Measurements from ENCODE around the gene METTL27.
"Not testable (repeated sequence)": the region's sequence is repeated elsewhere in the genome, so short reads cannot be mapped to it uniquely, and the experiment has no call there.

METTL27 gene

DNA sequence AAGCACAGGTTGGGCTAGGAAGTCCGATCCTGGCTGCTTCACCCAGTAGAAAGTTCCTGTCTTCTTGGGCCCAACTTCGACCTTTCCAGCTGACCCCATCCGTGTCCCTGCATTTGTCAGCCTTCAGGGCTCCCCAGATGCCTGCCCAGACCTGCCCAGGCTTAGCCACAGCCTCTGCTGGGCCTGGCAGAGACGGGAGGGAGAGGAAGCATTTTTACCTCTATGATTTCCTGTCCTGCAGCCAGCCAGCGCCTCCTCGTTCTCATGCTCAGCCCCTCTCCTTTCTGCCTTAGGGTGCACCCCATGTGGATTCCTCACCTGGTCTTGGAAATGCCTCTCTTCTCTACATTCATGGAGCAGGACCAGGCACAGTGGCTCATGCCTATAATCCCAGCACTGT lies 3.7 kb downstream of the METTL27 start:
- TF ChIP-seq, protein P1, sequence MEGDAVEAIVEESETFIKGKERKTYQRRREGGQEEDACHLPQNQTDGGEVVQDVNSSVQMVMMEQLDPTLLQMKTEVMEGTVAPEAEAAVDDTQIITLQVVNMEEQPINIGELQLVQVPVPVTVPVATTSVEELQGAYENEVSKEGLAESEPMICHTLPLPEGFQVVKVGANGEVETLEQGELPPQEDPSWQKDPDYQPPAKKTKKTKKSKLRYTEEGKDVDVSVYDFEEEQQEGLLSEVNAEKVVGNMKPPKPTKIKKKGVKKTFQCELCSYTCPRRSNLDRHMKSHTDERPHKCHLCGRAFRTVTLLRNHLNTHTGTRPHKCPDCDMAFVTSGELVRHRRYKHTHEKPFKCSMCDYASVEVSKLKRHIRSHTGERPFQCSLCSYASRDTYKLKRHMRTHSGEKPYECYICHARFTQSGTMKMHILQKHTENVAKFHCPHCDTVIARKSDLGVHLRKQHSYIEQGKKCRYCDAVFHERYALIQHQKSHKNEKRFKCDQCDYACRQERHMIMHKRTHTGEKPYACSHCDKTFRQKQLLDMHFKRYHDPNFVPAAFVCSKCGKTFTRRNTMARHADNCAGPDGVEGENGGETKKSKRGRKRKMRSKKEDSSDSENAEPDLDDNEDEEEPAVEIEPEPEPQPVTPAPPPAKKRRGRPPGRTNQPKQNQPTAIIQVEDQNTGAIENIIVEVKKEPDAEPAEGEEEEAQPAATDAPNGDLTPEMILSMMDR (conservative IDR thresholded peaks at IDR 0.05; ENCODE audit: control insufficient read depth, insufficient read depth, low read depth, low read length), result no peak
- no peak overlapping the region for H3K4me3 ChIP-seq (ENCODE audit: control insufficient read depth, low read depth, low read length)
- DNase-seq (ENCODE audit: low read depth), result no peak

DNA sequence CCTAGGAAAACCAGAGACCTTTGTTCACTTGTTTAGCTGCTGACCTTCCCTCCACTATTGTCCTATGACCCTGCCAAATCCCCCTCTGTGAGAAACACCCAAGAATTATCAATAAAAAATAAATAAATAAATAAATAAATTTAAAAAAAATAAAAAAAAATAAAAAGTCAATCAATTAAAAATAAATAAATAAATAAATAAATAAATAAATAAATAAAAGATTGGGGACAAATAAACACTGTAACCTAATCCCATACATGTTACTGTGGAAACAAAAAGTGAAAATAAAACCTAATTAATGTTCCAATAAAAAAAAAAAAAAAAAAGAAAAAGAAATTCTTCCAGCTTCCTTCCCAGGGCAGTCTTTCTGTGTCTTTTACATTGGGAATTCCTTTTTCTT lies 5.1 kb downstream of the METTL27 start:
- DNase-seq (ENCODE audit: low read depth); H3K4me3 ChIP-seq (ENCODE audit: control insufficient read depth, low read depth, low read length): not testable (repeated sequence)

DNA sequence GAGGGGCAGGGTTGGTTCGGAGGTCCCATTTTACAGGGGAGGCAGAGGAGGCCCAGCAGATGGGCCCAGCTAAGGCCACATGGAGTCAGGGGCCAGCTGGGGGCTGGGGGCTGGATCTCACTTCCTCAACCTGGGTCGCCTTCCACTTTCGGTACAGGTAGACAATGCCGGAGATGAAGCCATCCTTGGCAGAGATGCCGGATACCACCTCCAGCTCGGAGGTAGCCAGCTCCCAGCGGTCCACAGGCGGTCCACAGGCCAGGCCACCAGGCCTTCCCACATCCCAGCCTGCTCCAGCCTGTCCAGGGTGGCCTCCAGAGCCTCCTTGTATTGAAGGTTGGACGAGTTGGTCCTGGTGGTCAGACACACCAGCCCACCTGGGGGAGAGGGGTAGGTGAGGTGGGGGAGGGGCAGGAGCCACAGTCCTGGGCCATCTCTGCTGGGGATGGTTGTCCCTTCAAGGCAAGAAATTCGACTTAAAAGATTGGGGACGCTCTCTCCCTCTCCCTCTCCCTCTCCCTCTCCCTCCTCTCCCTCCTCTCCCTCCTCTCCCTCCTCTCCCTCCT lies 7.6 kb downstream of the METTL27 start:
- TF ChIP-seq, protein P1 (conservative IDR thresholded peaks at IDR 0.05; ENCODE audit: control insufficient read depth, insufficient read depth, low read depth, low read length), result no peak
- no peak overlapping the region for H3K4me3 ChIP-seq (ENCODE audit: control insufficient read depth, low read depth, low read length)
- DNase-seq (ENCODE audit: low read depth), result no peak

DNA sequence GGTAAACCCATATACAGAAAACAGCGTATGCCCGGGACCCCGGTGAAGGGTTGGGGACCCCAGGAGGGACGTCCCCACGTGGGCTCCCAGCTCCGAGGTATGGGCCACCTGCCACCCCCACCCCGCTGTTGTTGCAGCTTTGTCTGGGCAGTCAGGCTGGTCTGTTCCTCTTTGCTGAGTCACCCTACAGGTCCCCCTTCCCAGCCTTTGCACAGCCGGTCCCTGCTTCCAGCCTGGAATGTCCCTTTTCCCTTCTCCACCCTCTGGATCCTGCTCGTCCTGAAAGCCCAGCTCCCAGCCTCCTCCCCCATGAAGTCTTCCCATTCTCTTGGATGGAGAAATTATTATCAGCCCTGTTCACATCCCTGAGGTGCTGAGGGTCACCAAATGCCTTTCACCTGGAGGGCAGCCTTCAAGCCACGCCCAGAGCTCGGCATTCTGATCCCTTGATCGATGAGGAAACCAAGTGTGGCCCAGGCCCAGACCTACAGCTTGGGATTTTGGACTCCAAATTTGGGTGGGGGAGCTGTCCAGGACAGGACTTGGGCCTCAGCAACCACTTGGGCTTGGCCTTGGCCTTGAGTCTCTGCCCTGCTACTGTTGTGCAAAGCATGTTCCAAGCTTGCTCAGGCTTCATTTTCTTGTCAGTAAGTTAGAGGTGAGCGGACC lies 8.9 kb downstream of the METTL27 start:
- TF ChIP-seq, protein P1 (conservative IDR thresholded peaks at IDR 0.05; ENCODE audit: control insufficient read depth, insufficient read depth, low read depth, low read length), result no peak
- no peak for DNase-seq (ENCODE audit: low read depth)

DNA sequence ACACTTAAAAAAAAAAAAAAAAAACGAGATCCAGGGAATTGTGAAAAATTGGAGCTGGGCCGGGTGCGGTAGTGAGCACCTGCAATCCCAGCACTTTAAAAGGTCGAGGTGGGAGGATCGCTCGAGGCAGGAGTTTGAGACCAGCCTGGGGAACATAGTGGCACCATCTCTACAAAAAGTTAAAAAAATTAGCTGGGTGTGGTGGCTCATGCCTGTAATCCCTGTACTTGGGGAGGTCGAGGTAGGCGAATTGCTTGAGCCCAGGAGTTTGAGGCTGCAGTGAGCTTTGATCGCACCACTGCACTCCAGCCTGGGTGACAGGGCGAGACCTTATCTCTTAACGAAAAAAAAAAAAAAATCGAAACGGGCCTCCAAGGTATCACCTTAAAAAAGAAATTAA lies 9.5 kb downstream of the METTL27 start:
- H3K4me3 ChIP-seq (ENCODE audit: control insufficient read depth, low read depth, low read length), result no peak overlapping the region
- no peak for DNase-seq (ENCODE audit: low read depth)
- TF ChIP-seq, protein P1 (conservative IDR thresholded peaks at IDR 0.05; ENCODE audit: control insufficient read depth, insufficient read depth, low read depth, low read length), result no peak

More for the DNA sequence above, 8.9 kb downstream of the METTL27 start:
- no peak overlapping the region for H3K4me3 ChIP-seq (ENCODE audit: control insufficient read depth, low read depth, low read length)

DNA sequence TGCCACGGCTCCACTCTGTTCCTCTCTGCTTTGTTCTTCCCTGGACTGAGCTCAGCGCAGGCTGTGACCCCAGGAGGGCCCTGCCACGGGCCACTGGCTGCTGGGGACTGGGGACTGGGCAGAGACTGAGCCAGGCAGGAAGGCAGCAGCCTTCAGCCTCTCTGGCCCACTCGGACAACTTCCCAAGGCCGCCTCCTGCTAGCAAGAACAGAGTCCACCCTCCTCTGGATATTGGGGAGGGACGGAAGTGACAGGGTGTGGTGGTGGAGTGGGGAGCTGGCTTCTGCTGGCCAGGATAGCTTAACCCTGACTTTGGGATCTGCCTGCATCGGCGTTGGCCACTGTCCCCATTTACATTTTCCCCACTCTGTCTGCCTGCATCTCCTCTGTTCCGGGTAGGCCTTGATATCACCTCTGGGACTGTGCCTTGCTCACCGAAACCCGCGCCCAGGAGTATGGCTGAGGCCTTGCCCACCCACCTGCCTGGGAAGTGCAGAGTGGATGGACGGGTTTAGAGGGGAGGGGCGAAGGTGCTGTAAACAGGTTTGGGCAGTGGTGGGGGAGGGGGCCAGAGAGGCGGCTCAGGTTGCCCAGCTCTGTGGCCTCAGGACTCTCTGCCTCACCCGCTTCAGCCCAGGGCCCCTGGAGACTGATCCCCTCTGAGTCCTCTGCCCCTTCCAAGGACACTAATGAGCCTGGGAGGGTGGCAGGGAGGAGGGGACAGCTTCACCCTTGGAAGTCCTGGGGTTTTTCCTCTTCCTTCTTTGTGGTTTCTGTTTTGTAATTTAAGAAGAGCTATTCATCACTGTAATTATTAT lies 10.3 kb downstream of the METTL27 start:
- no peak for DNase-seq (ENCODE audit: low read depth)
- TF ChIP-seq, protein P1 (conservative IDR thresholded peaks at IDR 0.05; ENCODE audit: control insufficient read depth, insufficient read depth, low read depth, low read length), result no peak
- H3K4me3 ChIP-seq (ENCODE audit: control insufficient read depth, low read depth, low read length), result no peak overlapping the region

DNA sequence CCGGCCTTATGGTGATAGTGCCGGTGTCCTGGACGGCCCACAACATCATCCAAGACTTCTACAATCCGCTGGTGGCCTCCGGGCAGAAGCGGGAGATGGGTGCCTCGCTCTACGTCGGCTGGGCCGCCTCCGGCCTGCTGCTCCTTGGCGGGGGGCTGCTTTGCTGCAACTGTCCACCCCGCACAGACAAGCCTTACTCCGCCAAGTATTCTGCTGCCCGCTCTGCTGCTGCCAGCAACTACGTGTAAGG lies 10.8 kb downstream of the METTL27 start:
- TF ChIP-seq, protein P1 (conservative IDR thresholded peaks at IDR 0.05; ENCODE audit: control insufficient read depth, insufficient read depth, low read depth, low read length), result no peak
- no peak overlapping the region for H3K4me3 ChIP-seq (ENCODE audit: control insufficient read depth, low read depth, low read length)
- no peak for DNase-seq (ENCODE audit: low read depth)

All from fibroblast of mammary gland (primary cell).